NCI-H187 (cell line): ENCODE data around the gene NCK1.

Experiments
- DNase-seq, 2 experiments: peaks; one replicate each; lab custom pipeline; 2025; lab: John Stamatoyannopoulos, UW

NCK1 gene

GRCh38 chr3:136908297-136908696 lies 46.3 kb downstream of the NCK1 start:
- DNase-seq: no peak

GRCh38 chr3:136909187-136909586 lies 47.2 kb downstream of the NCK1 start:
- DNase-seq: no peak

- DNase-seq: no peak
Observed at GRCh38 chr3:136910697-136911096, 48.7 kb downstream of the NCK1 start.

- DNase-seq: no peak
Observed at GRCh38 chr3:136913168-136913567, 51.2 kb downstream of the NCK1 start.

DNA sequence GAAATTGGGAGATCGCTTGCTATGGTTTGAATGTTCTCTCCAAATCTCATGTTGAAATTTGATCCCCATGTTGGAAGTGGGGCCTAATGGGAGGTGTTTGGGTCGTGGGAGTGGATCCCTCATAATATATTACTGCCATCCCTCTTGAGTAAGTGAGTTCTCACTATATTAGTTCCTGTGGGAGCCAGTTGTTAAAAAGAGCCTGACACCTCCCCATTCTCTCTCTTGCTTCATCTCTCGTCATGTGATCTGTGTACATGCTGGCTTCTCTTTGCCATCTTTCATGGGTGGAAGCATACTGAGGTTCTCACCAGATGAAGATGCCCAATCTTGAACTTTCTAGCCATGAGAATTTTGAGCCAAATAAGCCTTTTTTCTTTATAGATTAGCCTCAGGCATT lies 52.7 kb downstream of the NCK1 start:
- no peak for DNase-seq

GRCh38 chr3:136916223-136916622 lies 54.2 kb downstream of the NCK1 start:
- DNase-seq: no peak

- no peak for DNase-seq
Observed at GRCh38 chr3:136919799-136920580, 58.0 kb downstream of the NCK1 start.

DNA sequence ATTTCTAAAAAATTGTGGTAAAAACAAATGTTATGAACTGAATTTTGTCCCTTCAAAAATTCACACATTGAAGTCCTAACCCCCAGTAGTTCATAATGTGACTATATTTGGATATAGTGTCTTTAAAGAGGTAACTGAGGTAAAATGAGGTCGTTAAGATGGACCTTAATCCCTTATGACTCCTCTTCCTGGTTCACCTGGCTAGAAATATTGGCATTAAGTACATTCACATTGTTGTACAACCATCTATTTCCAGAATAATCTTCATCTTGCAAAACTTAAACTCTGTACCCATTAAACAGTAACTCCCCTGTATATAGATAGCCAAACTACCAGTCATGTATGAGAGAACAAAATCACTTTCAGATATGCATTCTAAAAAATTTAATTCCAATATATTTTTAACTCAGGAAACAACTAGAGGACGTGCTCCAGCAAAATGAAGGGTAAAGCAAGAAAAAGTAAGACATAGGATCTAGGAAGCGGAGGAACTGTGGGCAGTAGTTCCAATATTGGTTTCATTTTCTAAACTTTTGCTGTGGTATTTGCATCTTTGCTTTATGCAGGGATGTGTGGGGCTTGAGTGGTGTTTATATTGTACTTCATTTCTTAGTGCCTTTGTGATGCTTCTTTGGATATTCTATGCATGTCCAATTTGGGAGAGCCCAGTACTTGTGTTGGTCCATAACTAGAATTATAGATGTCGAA lies 59.0 kb downstream of the NCK1 start:
- DNase-seq: no peak

DNA sequence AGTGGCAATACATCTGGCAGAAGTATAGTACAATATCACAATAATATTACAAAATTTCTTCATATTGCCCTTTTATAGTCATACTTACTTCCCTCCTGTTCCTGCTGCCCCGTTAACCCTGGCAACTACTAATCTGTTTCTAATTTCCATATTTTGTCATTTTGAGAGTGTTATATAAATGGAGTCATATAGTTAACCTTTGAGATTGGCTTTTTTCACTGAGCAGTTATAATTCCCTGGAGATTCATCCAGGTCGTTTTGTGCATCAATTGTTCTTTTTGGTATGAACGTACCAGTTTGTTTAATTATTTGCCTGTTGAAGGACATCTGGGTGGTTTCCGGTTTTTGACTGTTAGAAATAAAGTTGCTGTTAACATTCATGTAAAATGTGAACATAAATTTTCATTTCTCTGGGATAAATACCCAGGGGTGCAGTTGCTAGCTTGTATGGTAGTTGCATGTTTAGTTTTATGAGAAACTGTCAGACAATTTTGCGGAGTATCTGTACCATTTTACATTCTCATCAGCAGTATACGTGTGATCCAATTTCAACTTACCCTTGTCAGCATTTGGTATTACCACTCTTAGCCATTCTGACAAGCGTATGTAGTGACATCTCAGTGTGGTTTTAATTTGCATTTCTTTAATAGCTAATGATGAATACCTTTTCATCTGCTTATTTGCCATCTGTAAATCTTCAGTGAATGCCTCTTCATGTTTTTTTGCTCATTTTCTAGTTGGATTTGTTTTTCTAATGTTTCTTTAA lies 63.6 kb downstream of the NCK1 start:
- DNase-seq: no peak

DNA sequence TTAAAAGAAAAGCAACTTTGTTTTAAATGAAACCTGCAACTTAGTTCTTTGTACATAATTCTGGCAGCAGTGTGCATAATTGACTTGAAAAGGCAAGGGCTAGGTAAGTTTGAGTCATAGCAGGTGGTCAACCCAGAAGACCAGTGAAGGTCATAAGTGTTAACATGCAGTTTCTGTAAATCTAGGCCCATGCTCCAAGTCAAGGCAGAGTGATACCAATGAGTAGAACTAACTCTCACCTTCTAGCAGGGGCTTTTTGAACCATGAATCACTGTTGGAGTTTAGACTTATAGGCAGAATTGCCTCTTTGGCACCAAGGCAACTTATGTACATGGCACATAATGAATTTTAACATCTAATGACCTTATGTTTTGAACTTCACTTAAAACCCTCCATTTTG lies 66.2 kb downstream of the NCK1 start:
- no peak for DNase-seq

GRCh38 chr3:136929977-136930670 lies 68.1 kb downstream of the NCK1 start:
- no peak for DNase-seq

DNA sequence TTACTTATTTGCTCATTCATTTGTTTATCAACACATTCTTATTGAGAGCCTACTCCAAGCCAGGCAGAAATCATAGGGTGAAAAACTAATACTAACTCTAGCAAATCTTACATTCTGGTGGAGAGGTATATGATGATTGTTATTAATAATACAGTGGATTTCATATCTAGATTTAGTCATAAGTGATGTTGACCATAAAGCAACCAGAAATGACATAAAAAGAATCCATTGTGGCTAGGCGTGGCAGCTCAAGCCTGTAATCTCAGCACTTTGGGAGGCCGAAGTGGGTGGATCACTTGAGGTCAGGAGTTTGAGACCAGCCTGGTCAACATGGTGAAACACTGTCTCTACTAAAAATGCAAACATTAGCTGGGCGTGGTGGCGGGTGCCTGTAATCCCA lies 69.6 kb downstream of the NCK1 start:
- no peak for DNase-seq

DNA sequence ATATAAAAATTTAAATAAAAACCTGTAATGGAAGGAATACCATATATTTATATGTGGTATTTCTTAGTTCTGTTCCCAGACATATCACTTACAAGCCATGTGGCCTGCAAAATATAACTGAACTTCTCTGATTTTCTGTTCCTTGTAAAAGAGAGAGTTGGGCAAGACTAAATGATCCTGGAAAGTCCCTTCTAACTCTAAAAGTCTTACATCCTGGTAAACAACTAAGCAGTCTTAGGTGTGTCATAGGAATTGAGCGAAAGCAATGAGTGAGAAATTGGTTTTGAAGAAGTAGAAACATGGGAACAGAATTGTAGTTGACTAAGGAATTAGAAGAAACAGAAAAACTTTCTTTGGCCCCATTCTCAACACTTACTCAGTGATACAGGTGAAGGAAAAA lies 70.5 kb downstream of the NCK1 start:
- DNase-seq: no peak

GRCh38 chr3:136932978-136933772 lies 71.2 kb downstream of the NCK1 start:
- DNase-seq: no peak

- no peak for DNase-seq
Observed at GRCh38 chr3:136937175-136937574, 75.2 kb downstream of the NCK1 start.

DNA sequence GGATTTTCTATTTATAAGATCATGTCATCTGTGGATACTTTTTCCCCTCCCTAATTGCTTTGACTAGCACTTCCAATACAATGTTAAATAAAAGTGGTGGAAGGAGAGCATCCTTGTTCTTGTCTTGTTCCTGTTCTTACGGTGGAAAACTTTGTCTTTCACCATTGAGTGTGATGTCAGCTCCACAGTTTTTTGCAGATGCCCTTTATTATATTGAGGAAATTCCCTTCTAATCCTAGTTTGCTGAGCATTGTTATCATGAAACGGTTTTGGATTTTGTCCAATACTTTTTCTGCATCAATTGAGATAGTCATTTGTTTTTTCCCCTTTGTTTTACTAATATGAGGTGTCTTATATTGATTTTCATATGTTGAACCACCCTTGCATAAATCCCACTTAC lies 75.8 kb downstream of the NCK1 start:
- no peak for DNase-seq

- DNase-seq: no peak
Observed at GRCh38 chr3:136938334-136938733, 76.3 kb downstream of the NCK1 start.

DNA sequence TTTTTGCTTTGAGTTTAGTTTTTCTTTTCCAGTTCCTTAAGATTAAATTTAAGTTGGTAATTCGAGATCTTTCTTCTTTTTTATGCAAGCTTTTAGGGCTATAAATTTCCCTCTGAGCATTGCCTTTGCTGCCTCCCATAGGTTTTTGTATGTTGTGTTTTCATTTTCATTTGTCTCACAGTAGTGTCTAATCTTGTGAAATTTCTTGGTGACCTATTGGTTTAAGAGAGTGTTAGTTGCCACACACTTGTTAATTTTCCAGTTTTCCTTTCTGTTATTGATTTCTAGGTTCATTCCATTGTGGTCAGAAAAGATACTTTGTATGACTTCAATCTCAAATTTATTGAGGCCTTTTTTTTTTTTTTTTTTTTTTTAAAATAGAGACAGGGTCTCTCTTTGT lies 77.5 kb downstream of the NCK1 start:
- DNase-seq: no peak

- DNase-seq: no peak
Observed at GRCh38 chr3:136942803-136943202, 80.8 kb downstream of the NCK1 start.

- DNase-seq: no peak
Observed at GRCh38 chr3:136943436-136943835, 81.4 kb downstream of the NCK1 start.

DNA sequence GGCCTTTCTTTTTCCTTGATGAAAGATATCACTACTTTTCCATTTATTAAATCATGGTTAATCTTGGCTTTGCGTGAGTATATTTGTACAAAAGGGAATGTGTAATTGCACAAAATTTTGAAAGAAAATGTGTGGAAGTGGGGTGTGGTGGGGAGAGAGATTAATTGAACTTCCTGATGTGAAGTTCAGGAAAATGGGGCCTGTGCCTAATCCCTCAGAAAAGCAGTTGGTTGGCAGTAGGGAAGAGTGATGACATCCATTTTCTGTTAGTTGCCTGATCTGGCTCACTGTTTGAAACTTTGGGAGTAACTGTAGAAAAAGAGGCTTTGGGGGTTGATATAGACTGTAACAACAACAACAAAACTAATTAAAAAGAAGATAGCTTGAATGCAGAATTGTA lies 85.0 kb downstream of the NCK1 start:
- DNase-seq: no peak

- no peak for DNase-seq
Observed at GRCh38 chr3:136947477-136947876, 85.5 kb downstream of the NCK1 start.
